ENCODE results near the gene SGTA.

GRCh38 chr19:2769218-2769617 lies 13.9 kb downstream of the SGTA start:
- TF ChIP-seq CTCF (IDR thresholded peaks at IDR 0.05; ENCODE audit: insufficient read depth, low read length, poor library complexity, severe bottlenecking) (no peak), EZH2phosphoT487 (conservative IDR thresholded peaks at IDR 0.05; ENCODE audit: low read length) (no peak)

Measured in SU-DHL-6 (cell line).